Keratinocyte (primary cell): ENCODE results near the gene GBA3. TPM values are rescaled to one million over a fixed set of nuclear protein-coding genes. Genes with fewer than 3 reads are reported as not detected.

Experiments
- DNase-seq: peaks from one replicate; pipeline ENCODE4 v3.0.0-alpha.2; 2011; ENCODE audit warnings: low read depth, missing footprints, low spot score
- FAIRE-seq: peaks from 2 replicates; lab custom pipeline; 2011; peaks lifted over from hg19 to GRCh38; lab: Jason Lieb, UNC
- H2AFZ ChIP-seq: 2 replicates; pipeline ENCODE4 v1.6.0; 2012; ENCODE audit warnings: low read length, control low read depth, inconsistent platforms; ENCODE audit not compliant: control insufficient read depth
- H3K27ac ChIP-seq: 2 replicates; pipeline ENCODE4 v1.5.1; 2011; ENCODE audit warnings: low read length; ENCODE audit not compliant: control insufficient read depth, insufficient read depth
- H3K27me3 ChIP-seq: 3 replicates; pipeline ENCODE4 v1.6.0; 2011; ENCODE audit warnings: low read length; ENCODE audit not compliant: control insufficient read depth, insufficient read depth; ENCODE audit errors: extremely low read depth
- H3K36me3 ChIP-seq, 2 experiments: 2 replicates in 1 of 2; 3 replicates in 1 of 2; pipeline ENCODE4 v1.5.1; 2011; ENCODE audit warnings: low read length in 2 of 2, mild to moderate bottlenecking in 1 of 2; ENCODE audit not compliant: control insufficient read depth in 2 of 2, insufficient read depth in 2 of 2; ENCODE audit errors: extremely low read depth in 1 of 2
- H3K4me1 ChIP-seq: 3 replicates; pipeline ENCODE4 v1.5.1; 2011; ENCODE audit warnings: low read length; ENCODE audit not compliant: control insufficient read depth, insufficient read depth; ENCODE audit errors: extremely low read depth
- H3K4me2 ChIP-seq: 3 replicates; pipeline ENCODE4 v1.6.0; 2011; ENCODE audit warnings: low read depth, low read length; ENCODE audit not compliant: control insufficient read depth, insufficient read depth; ENCODE audit errors: extremely low read depth
- H3K4me3 ChIP-seq, 3 experiments: fragments of 200-600 bp in 1 of 3; sonication (generic) in 1 of 3; 2 replicates in 2 of 3; 3 replicates in 1 of 3; pipeline ENCODE4 v1.5.1; 2011 to 2016; ENCODE audit warnings: low read length in 3 of 3, mild to moderate bottlenecking in 3 of 3, control low read depth in 2 of 3, inconsistent platforms in 1 of 3, low read depth in 1 of 3, mixed read lengths in 1 of 3, mixed run types in 1 of 3, moderate library complexity in 1 of 3; ENCODE audit not compliant: control insufficient read depth in 2 of 3, insufficient read depth in 2 of 3; ENCODE audit errors: extremely low read depth in 1 of 3
- H3K79me2 ChIP-seq: 2 replicates; pipeline ENCODE4 v1.6.0; 2012; ENCODE audit warnings: low read length; ENCODE audit not compliant: control insufficient read depth, insufficient read depth
- H3K9ac ChIP-seq: 3 replicates; pipeline ENCODE4 v1.6.0; 2011; ENCODE audit warnings: low read length; ENCODE audit not compliant: control insufficient read depth, insufficient read depth; ENCODE audit errors: extremely low read depth
- H3K9me1 ChIP-seq: 3 replicates; pipeline ENCODE4 v1.6.0; 2011; ENCODE audit warnings: low read length; ENCODE audit not compliant: control insufficient read depth, insufficient read depth; ENCODE audit errors: extremely low read depth
- H3K9me3 ChIP-seq: 2 replicates; pipeline ENCODE4 v1.5.1; 2012; ENCODE audit warnings: low read depth, low read length; ENCODE audit not compliant: control insufficient read depth
- H4K20me1 ChIP-seq: 3 replicates; pipeline ENCODE4 v1.6.0; 2011; ENCODE audit warnings: low read length; ENCODE audit not compliant: control insufficient read depth, insufficient read depth; ENCODE audit errors: extremely low read depth
- EZH2 ChIP-seq: IDR thresholded peaks from one replicate; pipeline ENCODE4 v1.6.1; 2012; ENCODE audit warnings: inconsistent platforms, mild to moderate bottlenecking, low read length, moderate library complexity
- dilution Hi-C: fragments of 300-500 bp; cut with MboI; formaldehyde crosslinking; loops from one replicate; pipeline ENCODE4 v1.7.0; 2020; ENCODE audit warnings: low sequenced_read_pairs; ENCODE audit not compliant: extremely low pct_ligation_motif_present
- polyA plus RNA-seq, 5 experiments: library from polyadenylated mRNA; depleted of rRNA in 3 of 5; stranded (reverse) in 3 of 5; stranded (forward) in 1 of 5; unstranded in 1 of 5; fragments of >200 nt; gene quantifications; 1 replicate in 1 of 5; 2 replicates in 3 of 5; 3 replicates in 1 of 5; pipeline versions ENCODE4 v1.2.1 to v1.2.3, GENCODE V29; 2011 to 2012; ENCODE audit warnings: missing spikeins in 2 of 5, low read depth in 1 of 5, low replicate concordance in 1 of 5
- TF ChIP-seq, protein P1 (sequence below), 3 experiments: IDR thresholded peaks in 1 of 3; conservative IDR thresholded peaks in 1 of 3; optimal IDR thresholded peaks in 1 of 3; 2 replicates in 2 of 3; 3 replicates in 1 of 3; pipeline versions ENCODE3 to v1.5.1; 2011; ENCODE audit warnings: low read length in 3 of 3, mild to moderate bottlenecking in 3 of 3, moderate library complexity in 2 of 3, control low read depth in 1 of 3, inconsistent platforms in 1 of 3; ENCODE audit not compliant: insufficient read depth in 2 of 3; ENCODE audit errors: extremely low read depth in 1 of 3

Gene GBA3
- polyA plus RNA-seq, 1 donor (not counting 4 experiments of a cell fraction or from before 2014, with no cell fraction given): not detected

DNA sequence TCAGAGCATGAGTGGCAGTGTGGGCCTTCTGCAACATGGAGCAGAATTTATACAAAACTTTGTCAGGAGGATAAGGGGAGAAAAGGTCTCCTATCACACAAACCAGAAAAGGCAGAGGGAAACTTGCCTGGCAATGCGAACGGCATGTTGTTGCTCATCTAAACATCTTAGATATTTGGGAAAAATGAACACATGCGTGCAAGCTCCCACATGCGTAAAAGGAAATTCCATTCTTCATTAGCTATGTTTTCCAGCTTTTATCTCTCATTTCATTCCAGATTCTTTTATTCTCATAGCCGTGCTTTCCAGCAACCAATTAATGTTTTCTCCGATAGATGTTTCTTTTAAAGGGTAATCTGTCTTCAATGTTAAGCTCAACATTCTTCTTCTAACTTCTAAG, 31.3 kb upstream of the GBA3 start:
- H3K79me2 ChIP-seq: no peaks in the 10 kb centered on the region
- FAIRE-seq (peak; percentile 67), DNase-seq (no peak)

DNA sequence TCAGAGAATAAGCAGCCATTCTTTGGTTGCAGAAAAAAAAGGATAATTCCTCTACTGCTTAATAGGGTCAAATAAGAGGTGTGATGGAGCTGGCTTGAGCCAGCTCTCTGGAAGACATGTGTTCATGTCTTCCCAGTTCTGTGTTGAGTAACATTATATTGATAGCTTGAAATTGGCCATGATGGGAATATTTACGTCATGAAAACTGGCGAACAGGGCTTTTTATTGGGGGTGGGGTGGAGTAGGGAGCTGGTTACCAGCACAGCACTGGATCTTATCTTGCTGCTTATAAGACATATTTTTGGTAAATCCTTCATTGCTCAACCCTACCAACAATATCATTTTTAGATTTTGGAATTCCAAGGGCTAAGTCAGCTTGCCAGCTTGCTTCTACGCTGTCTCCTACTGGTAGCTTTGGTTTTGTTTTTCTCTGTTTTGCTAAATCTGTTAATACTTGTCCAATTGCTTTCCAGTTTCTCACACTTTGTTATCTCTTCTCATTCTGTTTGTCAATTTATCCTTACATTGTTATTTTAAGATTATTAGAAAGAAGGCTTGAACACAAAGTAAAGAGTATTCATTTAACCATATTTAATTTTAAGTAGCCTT, 25.3 kb upstream of the GBA3 start:
- H3K9me1 ChIP-seq: no peaks in the 10 kb centered on the region
- no peak overlapping the region for H2AFZ ChIP-seq
- H3K36me3 ChIP-seq: no peaks in the 10 kb centered on the region
- FAIRE-seq: no peak
- no peak overlapping the region for H3K4me3 ChIP-seq
- H3K27ac ChIP-seq: no peak overlapping the region
- no peak for TF ChIP-seq EZH2
- TF ChIP-seq, protein P1, sequence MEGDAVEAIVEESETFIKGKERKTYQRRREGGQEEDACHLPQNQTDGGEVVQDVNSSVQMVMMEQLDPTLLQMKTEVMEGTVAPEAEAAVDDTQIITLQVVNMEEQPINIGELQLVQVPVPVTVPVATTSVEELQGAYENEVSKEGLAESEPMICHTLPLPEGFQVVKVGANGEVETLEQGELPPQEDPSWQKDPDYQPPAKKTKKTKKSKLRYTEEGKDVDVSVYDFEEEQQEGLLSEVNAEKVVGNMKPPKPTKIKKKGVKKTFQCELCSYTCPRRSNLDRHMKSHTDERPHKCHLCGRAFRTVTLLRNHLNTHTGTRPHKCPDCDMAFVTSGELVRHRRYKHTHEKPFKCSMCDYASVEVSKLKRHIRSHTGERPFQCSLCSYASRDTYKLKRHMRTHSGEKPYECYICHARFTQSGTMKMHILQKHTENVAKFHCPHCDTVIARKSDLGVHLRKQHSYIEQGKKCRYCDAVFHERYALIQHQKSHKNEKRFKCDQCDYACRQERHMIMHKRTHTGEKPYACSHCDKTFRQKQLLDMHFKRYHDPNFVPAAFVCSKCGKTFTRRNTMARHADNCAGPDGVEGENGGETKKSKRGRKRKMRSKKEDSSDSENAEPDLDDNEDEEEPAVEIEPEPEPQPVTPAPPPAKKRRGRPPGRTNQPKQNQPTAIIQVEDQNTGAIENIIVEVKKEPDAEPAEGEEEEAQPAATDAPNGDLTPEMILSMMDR (optimal IDR thresholded peaks at IDR 0.05 in 1 of 3, IDR thresholded peaks at IDR 0.05 in 1 of 3, conservative IDR thresholded peaks at IDR 0.05 in 1 of 3; ENCODE audit: extremely low read depth in 1 of 3, insufficient read depth in 2 of 3, low read length in 3 of 3): no peak
- no peak overlapping the region for H3K9ac ChIP-seq
- no peak for DNase-seq
- H3K79me2 ChIP-seq: no peaks in the 10 kb centered on the region
- no peak overlapping the region for H3K4me2 ChIP-seq
- H3K27me3 ChIP-seq: no peaks in the 10 kb centered on the region
- dilution Hi-C loops: no loop called here
- peaks cover 7% of the 10 kb centered on the region for H3K4me1 ChIP-seq
- no peaks in the 10 kb centered on the region for H3K9me3 ChIP-seq
- no peaks in the 10 kb centered on the region for H4K20me1 ChIP-seq

More for the DNA sequence above, 31.3 kb upstream of the GBA3 start:
- no peaks in the 10 kb centered on the region for H3K27me3 ChIP-seq
- no peak overlapping the region for H3K9ac ChIP-seq
- peak overlapping the region; percentile 81 for H2AFZ ChIP-seq
- H3K4me3 ChIP-seq: peak overlapping the region in 1 of 3 experiments; percentile 16
- TF ChIP-seq, protein P1 (optimal IDR thresholded peaks at IDR 0.05 in 1 of 3, IDR thresholded peaks at IDR 0.05 in 1 of 3, conservative IDR thresholded peaks at IDR 0.05 in 1 of 3; ENCODE audit: extremely low read depth in 1 of 3, insufficient read depth in 2 of 3, low read length in 3 of 3): no peak
- no peak for TF ChIP-seq EZH2
- dilution Hi-C loops: no loop called here
- no peak overlapping the region for H3K27ac ChIP-seq
- H3K4me2 ChIP-seq: peak overlapping the region; percentile 58
- peaks cover 14% of the 10 kb centered on the region for H3K4me1 ChIP-seq
- no peaks in the 10 kb centered on the region for H3K36me3 ChIP-seq
- no peaks in the 10 kb centered on the region for H4K20me1 ChIP-seq
- H3K9me3 ChIP-seq: no peaks in the 10 kb centered on the region
- no peaks in the 10 kb centered on the region for H3K9me1 ChIP-seq
